ENCODE data around the gene APOE. TPM values are rescaled to one million over a fixed set of nuclear protein-coding genes. Genes with fewer than 3 reads are reported as not detected.

APOE gene
- total and polyA plus RNA-seq, 2 experiments from 2014 or later: 1,133 to 1,438 TPM

DNA sequence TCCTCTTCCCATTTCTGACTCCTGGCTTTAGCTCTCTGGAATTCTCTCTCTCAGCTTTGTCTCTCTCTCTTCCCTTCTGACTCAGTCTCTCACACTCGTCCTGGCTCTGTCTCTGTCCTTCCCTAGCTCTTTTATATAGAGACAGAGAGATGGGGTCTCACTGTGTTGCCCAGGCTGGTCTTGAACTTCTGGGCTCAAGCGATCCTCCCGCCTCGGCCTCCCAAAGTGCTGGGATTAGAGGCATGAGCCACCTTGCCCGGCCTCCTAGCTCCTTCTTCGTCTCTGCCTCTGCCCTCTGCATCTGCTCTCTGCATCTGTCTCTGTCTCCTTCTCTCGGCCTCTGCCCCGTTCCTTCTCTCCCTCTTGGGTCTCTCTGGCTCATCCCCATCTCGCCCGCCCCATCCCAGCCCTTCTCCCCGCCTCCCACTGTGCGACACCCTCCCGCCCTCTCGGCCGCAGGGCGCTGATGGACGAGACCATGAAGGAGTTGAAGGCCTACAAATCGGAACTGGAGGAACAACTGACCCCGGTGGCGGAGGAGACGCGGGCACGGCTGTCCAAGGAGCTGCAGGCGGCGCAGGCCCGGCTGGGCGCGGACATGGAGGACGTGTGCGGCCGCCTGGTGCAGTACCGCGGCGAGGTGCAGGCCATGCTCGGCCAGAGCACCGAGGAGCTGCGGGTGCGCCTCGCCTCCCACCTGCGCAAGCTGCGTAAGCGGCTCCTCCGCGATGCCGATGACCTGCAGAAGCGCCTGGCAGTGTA, 2.7 kb downstream of the APOE start:
- peaks cover 47% of the 10 kb centered on the region for H3F3A ChIP-seq (replicated peaks; ENCODE audit: low read depth)
- H3K4me3 ChIP-seq: no peak overlapping the region
- no peaks in the 10 kb centered on the region; the same call in 1 of the 2 replicates for H4K20me1 ChIP-seq (replicated peaks; ENCODE audit: insufficient read depth)
- H3K4me1 Mint-ChIP-seq: peaks cover 39% of the 10 kb centered on the region
- peak overlapping the region; percentile 27; the same call in 1 of the 2 replicates for H3K27ac Mint-ChIP-seq
- H3K36me3 ChIP-seq (ENCODE audit: insufficient read depth): peaks cover 17% of the 10 kb centered on the region
- DNase-seq (ENCODE audit: low spot score) (no peak), ATAC-seq (no peak)
- peaks cover 40% of the 10 kb centered on the region for H3K36me3 Mint-ChIP-seq (ENCODE audit: low read depth)
- H3K27me3 Mint-ChIP-seq (ENCODE audit: insufficient read depth, low read depth, poor library complexity): peaks cover 41% of the 10 kb centered on the region
- peaks cover 17% of the 10 kb centered on the region for H3K79me2 ChIP-seq (replicated peaks; ENCODE audit: insufficient read depth)
- H3K9me3 Mint-ChIP-seq: peaks cover 2% of the 10 kb centered on the region; the same call in 1 of the 3 replicates
- H3K4me1 ChIP-seq (ENCODE audit: insufficient read depth): peaks cover 26% of the 10 kb centered on the region
- TF ChIP-seq ZNF331 (CRISPR knock-in tag; IDR thresholded peaks at IDR 0.05; ENCODE audit: low read depth): no peak
- no peak for TF ChIP-seq NANOG (IDR thresholded peaks at IDR 0.05; ENCODE audit: borderline replicate concordance)
- TF ChIP-seq JUNB (IDR thresholded peaks at IDR 0.05; ENCODE audit: unreplicated experiment): no peak
- no peak for TF ChIP-seq CREB1 (CRISPR knock-in tag; IDR thresholded peaks at IDR 0.05; ENCODE audit: low read depth)
- TF ChIP-seq CTCF (conservative IDR thresholded peaks at IDR 0.05; ENCODE audit: low read depth in 2 of 2): no peak
- TF ChIP-seq, protein P1, sequence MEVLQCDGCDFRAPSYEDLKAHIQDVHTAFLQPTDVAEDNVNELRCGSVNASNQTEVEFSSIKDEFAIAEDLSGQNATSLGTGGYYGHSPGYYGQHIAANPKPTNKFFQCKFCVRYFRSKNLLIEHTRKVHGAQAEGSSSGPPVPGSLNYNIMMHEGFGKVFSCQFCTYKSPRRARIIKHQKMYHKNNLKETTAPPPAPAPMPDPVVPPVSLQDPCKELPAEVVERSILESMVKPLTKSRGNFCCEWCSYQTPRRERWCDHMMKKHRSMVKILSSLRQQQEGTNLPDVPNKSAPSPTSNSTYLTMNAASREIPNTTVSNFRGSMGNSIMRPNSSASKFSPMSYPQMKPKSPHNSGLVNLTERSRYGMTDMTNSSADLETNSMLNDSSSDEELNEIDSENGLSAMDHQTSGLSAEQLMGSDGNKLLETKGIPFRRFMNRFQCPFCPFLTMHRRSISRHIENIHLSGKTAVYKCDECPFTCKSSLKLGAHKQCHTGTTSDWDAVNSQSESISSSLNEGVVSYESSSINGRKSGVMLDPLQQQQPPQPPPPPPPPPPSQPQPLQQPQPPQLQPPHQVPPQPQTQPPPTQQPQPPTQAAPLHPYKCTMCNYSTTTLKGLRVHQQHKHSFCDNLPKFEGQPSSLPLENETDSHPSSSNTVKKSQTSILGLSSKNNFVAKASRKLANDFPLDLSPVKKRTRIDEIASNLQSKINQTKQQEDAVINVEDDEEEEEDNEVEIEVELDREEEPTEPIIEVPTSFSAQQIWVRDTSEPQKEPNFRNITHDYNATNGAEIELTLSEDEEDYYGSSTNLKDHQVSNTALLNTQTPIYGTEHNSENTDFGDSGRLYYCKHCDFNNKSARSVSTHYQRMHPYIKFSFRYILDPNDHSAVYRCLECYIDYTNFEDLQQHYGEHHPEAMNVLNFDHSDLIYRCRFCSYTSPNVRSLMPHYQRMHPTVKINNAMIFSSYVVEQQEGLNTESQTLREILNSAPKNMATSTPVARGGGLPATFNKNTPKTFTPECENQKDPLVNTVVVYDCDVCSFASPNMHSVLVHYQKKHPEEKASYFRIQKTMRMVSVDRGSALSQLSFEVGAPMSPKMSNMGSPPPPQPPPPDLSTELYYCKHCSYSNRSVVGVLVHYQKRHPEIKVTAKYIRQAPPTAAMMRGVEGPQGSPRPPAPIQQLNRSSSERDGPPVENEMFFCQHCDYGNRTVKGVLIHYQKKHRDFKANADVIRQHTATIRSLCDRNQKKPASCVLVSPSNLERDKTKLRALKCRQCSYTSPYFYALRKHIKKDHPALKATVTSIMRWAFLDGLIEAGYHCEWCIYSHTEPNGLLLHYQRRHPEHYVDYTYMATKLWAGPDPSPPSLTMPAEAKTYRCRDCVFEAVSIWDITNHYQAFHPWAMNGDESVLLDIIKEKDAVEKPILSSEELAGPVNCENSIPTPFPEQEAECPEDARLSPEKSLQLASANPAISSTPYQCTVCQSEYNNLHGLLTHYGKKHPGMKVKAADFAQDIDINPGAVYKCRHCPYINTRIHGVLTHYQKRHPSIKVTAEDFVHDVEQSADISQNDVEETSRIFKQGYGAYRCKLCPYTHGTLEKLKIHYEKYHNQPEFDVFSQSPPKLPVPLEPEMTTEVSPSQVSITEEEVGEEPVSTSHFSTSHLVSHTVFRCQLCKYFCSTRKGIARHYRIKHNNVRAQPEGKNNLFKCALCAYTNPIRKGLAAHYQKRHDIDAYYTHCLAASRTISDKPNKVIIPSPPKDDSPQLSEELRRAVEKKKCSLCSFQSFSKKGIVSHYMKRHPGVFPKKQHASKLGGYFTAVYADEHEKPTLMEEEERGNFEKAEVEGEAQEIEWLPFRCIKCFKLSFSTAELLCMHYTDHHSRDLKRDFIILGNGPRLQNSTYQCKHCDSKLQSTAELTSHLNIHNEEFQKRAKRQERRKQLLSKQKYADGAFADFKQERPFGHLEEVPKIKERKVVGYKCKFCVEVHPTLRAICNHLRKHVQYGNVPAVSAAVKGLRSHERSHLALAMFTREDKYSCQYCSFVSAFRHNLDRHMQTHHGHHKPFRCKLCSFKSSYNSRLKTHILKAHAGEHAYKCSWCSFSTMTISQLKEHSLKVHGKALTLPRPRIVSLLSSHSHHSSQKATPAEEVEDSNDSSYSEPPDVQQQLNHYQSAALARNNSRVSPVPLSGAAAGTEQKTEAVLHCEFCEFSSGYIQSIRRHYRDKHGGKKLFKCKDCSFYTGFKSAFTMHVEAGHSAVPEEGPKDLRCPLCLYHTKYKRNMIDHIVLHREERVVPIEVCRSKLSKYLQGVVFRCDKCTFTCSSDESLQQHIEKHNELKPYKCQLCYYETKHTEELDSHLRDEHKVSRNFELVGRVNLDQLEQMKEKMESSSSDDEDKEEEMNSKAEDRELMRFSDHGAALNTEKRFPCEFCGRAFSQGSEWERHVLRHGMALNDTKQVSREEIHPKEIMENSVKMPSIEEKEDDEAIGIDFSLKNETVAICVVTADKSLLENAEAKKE (CRISPR knock-in tag; IDR thresholded peaks at IDR 0.05): no peak
- TF ChIP-seq EZH2 (IDR thresholded peaks at IDR 0.05; ENCODE audit: low read depth, unreplicated experiment): no peak
- no peak for TF ChIP-seq POLR2AphosphoS5 (IDR thresholded peaks at IDR 0.05; ENCODE audit: low read depth)
- no peak for TF ChIP-seq EZH2phosphoT487 (IDR thresholded peaks at IDR 0.05; ENCODE audit: unreplicated experiment)
- H3K4me2 ChIP-seq: no peak overlapping the region
- H3K9me2 ChIP-seq (ENCODE audit: insufficient read depth): no peaks in the 10 kb centered on the region
- no peak overlapping the region for H3K27ac ChIP-seq (ENCODE audit: low read depth)
- no peak overlapping the region; the same call in 2 of the 3 replicates for H3K4me3 Mint-ChIP-seq
- no peak overlapping the region for H2AFZ ChIP-seq
- no peaks in the 10 kb centered on the region for H3K27me3 ChIP-seq (ENCODE audit: insufficient read depth)

Data from GM23338 (cell line).